HEK293 (cell line): Measurements from ENCODE around the gene ADAMTSL3.

Source experiments
- CTCF ChIA-PET: fragments of 350-600 bp; formaldehyde crosslinking; extraction: SDS; loops from one replicate; lab custom pipeline; 2021; ENCODE audit warnings: antibody characterized with exemption; lab: Yijun Ruan, JAX
- POLR2A ChIA-PET: fragments of 300-600 bp; formaldehyde crosslinking; extraction: SDS; loops from one replicate; lab custom pipeline; 2020; ENCODE audit warnings: antibody characterized with exemption, inconsistent platforms; lab: Yijun Ruan, JAX
- H3K27ac ChIP-seq: fragments of 200-500 bp; sonication (Bioruptor generic); 2 replicates; pipeline ENCODE4 v1.5.1; 2014; ENCODE audit warnings: low read depth, low read length, control low read depth, inconsistent platforms; ENCODE audit errors: extremely low read depth
- H3K36me3 ChIP-seq, 2 experiments: fragments of 200-500 bp in 1 of 2; sonication (Bioruptor generic) in 1 of 2; 1 replicate in 1 of 2; 2 replicates in 1 of 2; pipeline ENCODE4 v1.5.1; 2014 to 2017; ENCODE audit warnings: inconsistent platforms in 2 of 2, low read length in 2 of 2; ENCODE audit not compliant: control insufficient read depth in 2 of 2, insufficient read depth in 1 of 2
- H3K4me1 ChIP-seq: fragments of 200-500 bp; sonication (Bioruptor generic); 2 replicates; pipeline ENCODE4 v1.5.1; 2014; ENCODE audit warnings: mild to moderate bottlenecking, low read length, inconsistent platforms; ENCODE audit not compliant: control insufficient read depth, insufficient read depth
- H3K4me3 ChIP-seq: 2 replicates; pipeline ENCODE4 v1.5.1; 2011; ENCODE audit warnings: low read depth, mild to moderate bottlenecking, control low read depth, low read length, moderate library complexity
- H3K9me3 ChIP-seq: fragments of 200-500 bp; sonication (Bioruptor generic); 2 replicates; pipeline ENCODE4 v1.5.1; 2014; ENCODE audit warnings: low read depth, low read length, inconsistent platforms; ENCODE audit not compliant: control insufficient read depth, insufficient read depth
- BCL11A ChIP-seq: fragments of 450-650 bp; formaldehyde crosslinking; IDR thresholded peaks from 2 replicates; pipeline ENCODE4 v1.5.1; 2016; ENCODE audit warnings: low read depth, missing biosample characterization, missing genetic modification characterization
- HOXD13 ChIP-seq: sonication (generic); formaldehyde crosslinking; IDR thresholded peaks from 2 replicates; pipeline ENCODE4 v1.8.0; 2022; ENCODE audit warnings: missing genetic modification reagents, borderline replicate concordance
- REST ChIP-seq: fragments of 450-650 bp; formaldehyde crosslinking; IDR thresholded peaks from 2 replicates; pipeline ENCODE4 v1.5.1; 2016; ENCODE audit warnings: missing biosample characterization, missing genetic modification characterization
- SCRT1 ChIP-seq: fragments of 450-650 bp; formaldehyde crosslinking; IDR thresholded peaks from 2 replicates; pipeline ENCODE4 v1.5.1; 2016; ENCODE audit warnings: missing biosample characterization, missing genetic modification characterization, borderline replicate concordance
- SP2 ChIP-seq: fragments of 450-650 bp; formaldehyde crosslinking; IDR thresholded peaks from 2 replicates; pipeline ENCODE4 v1.5.1; 2016; ENCODE audit warnings: missing biosample characterization, missing genetic modification characterization
- YY1 ChIP-seq: fragments of 450-650 bp; formaldehyde crosslinking; IDR thresholded peaks from 2 replicates; pipeline ENCODE4 v1.5.1; 2018; ENCODE audit warnings: missing biosample characterization, missing genetic modification characterization
- ZIC2 ChIP-seq: fragments of 450-650 bp; formaldehyde crosslinking; IDR thresholded peaks from 2 replicates; pipeline ENCODE4 v1.5.1; 2016; ENCODE audit warnings: missing biosample characterization, missing genetic modification characterization
- ZNF112 ChIP-seq: fragments of 450-650 bp; formaldehyde crosslinking; IDR thresholded peaks from 2 replicates; pipeline ENCODE4 v1.5.0; 2017; ENCODE audit warnings: missing biosample characterization, missing genetic modification characterization
- ZNF132 ChIP-seq: fragments of 450-650 bp; formaldehyde crosslinking; IDR thresholded peaks from 2 replicates; pipeline ENCODE4 v1.5.1; 2017; ENCODE audit warnings: missing biosample characterization, missing genetic modification characterization, borderline replicate concordance
- ZNF157 ChIP-seq: fragments of 450-650 bp; formaldehyde crosslinking; IDR thresholded peaks from 2 replicates; pipeline ENCODE4 v1.5.1; 2016; ENCODE audit warnings: missing biosample characterization, missing genetic modification characterization
- ZNF202 ChIP-seq: fragments of 450-650 bp; formaldehyde crosslinking; IDR thresholded peaks from 2 replicates; pipeline ENCODE4 v1.5.1; 2016; ENCODE audit warnings: missing biosample characterization, missing genetic modification characterization, borderline replicate concordance
- ZNF335 ChIP-seq: fragments of 450-650 bp; formaldehyde crosslinking; conservative IDR thresholded peaks from 2 replicates; pipeline ENCODE4 v1.5.1; 2016; ENCODE audit warnings: missing biosample characterization, missing genetic modification characterization
- ZNF398 ChIP-seq: fragments of 450-650 bp; formaldehyde crosslinking; IDR thresholded peaks from 2 replicates; pipeline ENCODE4 v1.5.1; 2017; ENCODE audit warnings: missing biosample characterization, missing genetic modification characterization
- ZNF416 ChIP-seq: fragments of 450-650 bp; formaldehyde crosslinking; IDR thresholded peaks from 2 replicates; pipeline ENCODE4 v1.5.1; 2016; ENCODE audit warnings: missing biosample characterization, missing genetic modification characterization
- ZNF501 ChIP-seq: fragments of 450-650 bp; formaldehyde crosslinking; IDR thresholded peaks from 2 replicates; pipeline ENCODE4 v1.5.1; 2016; ENCODE audit warnings: missing biosample characterization, missing genetic modification characterization
- ZNF510 ChIP-seq: fragments of 450-650 bp; formaldehyde crosslinking; IDR thresholded peaks from 2 replicates; pipeline ENCODE4 v1.5.1; 2018; ENCODE audit warnings: mild to moderate bottlenecking, missing genetic modification characterization, missing biosample characterization; ENCODE audit not compliant: insufficient replicate concordance
- ZNF514 ChIP-seq: fragments of 450-650 bp; formaldehyde crosslinking; IDR thresholded peaks from 2 replicates; pipeline ENCODE4 v1.5.1; 2016; ENCODE audit warnings: missing biosample characterization, missing genetic modification characterization
- ZNF530 ChIP-seq: fragments of 450-650 bp; formaldehyde crosslinking; IDR thresholded peaks from 2 replicates; pipeline ENCODE4 v1.5.1; 2016; ENCODE audit warnings: low read depth, missing biosample characterization, missing genetic modification characterization
- ZNF544 ChIP-seq: fragments of 450-650 bp; formaldehyde crosslinking; IDR thresholded peaks from 2 replicates; pipeline ENCODE4 v1.5.0; 2017; ENCODE audit warnings: missing biosample characterization, missing genetic modification characterization
- ZNF596 ChIP-seq: fragments of 450-650 bp; IDR thresholded peaks from 2 replicates; pipeline ENCODE4 v1.5.0; 2018; ENCODE audit warnings: missing biosample characterization, mild to moderate bottlenecking, missing genetic modification characterization, moderate library complexity
- ZNF621 ChIP-seq: fragments of 450-650 bp; formaldehyde crosslinking; IDR thresholded peaks from 2 replicates; pipeline ENCODE4 v1.5.1; 2017; ENCODE audit warnings: missing biosample characterization, missing genetic modification characterization
- ZNF626 ChIP-seq: fragments of 450-650 bp; sonication (Bioruptor Pico); formaldehyde crosslinking; IDR thresholded peaks from 2 replicates; pipeline ENCODE4 v1.5.1; 2018; ENCODE audit warnings: missing biosample characterization, missing genetic modification characterization, inconsistent platforms
- ZNF792 ChIP-seq: fragments of 450-650 bp; formaldehyde crosslinking; IDR thresholded peaks from 2 replicates; pipeline ENCODE4 v1.5.1; 2016; ENCODE audit warnings: missing biosample characterization, missing genetic modification characterization
- ZNF830 ChIP-seq: fragments of 450-650 bp; IDR thresholded peaks from 2 replicates; pipeline ENCODE4 v1.5.0; 2018; ENCODE audit warnings: missing biosample characterization, missing genetic modification characterization, low read depth, mild to moderate bottlenecking, moderate library complexity

The ADAMTSL3 gene

DNA sequence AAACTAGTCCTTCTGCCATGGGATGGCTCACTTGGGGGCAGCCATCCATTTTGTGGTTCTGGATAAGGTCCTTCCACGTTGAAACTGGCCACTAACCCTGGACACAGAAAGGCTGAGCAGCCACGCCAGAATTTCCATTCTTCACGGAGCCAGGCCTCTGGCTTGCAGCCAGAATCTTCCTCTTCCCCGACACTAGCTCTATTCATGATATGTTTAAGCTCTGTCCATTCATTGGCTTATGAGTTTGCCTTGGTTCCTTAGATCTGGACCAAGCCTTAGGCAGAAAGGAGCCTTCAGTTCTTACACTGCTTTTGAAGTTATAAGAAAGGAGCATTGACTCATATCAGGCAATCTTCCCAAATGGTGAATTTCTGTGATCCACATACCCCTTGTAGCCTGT, 293.2 kb downstream of the ADAMTSL3 start:
- Histone ChIP-seq H3K27ac (no peak overlapping the region), H3K36me3 (no peaks in the 10 kb centered on the region), H3K4me1 (no peaks in the 10 kb centered on the region), H3K9me3 (no peaks in the 10 kb centered on the region; the same call in 1 of the 2 replicates), H3K4me3 (no peak overlapping the region)
- TF ChIP-seq BCL11A (tag by site-specific recombination) (no peak), ZNF621 (tag by site-specific recombination) (no peak), REST (tag by site-specific recombination) (no peak), SCRT1 (tag by site-specific recombination) (no peak), ZNF157 (tag by site-specific recombination) (no peak), ZNF416 (no peak), ZNF544 (tag by site-specific recombination) (no peak), ZNF501 (tag by site-specific recombination) (no peak), SP2 (tag by site-specific recombination) (no peak), ZNF132 (tag by site-specific recombination) (no peak), HOXD13 (no peak), ZNF530 (tag by site-specific recombination) (no peak), ZNF596 (tag by site-specific recombination) (no peak), ZNF626 (tag by site-specific recombination) (no peak), ZNF202 (tag by site-specific recombination) (no peak), ZNF510 (tag by site-specific recombination) (no peak), ZIC2 (tag by site-specific recombination) (no peak)
- POLR2A ChIA-PET, result no interaction called here
- CTCF ChIA-PET, result interaction anchor here (0.8 kb wide), 1 partner anchor 11 kb away, joined by 3 read pairs; no protein-coding TSS in a partner anchor

GRCh38 chr15:83954506-83954905, 300.6 kb downstream of the ADAMTSL3 start:
- CTCF ChIA-PET, result no interaction called here
- no peaks in the 10 kb centered on the region; the same call in 1 of the 2 replicates for H3K9me3 ChIP-seq
- TF ChIP-seq ZNF514 (tag by site-specific recombination), result no peak
- TF ChIP-seq ZNF335 (tag by site-specific recombination), result no peak
- TF ChIP-seq ZNF830, result no peak
- no peak for TF ChIP-seq YY1 (tag by site-specific recombination)
- TF ChIP-seq ZNF792, result no peak
- no peak for TF ChIP-seq ZNF398 (tag by site-specific recombination)
- TF ChIP-seq ZNF112 (tag by site-specific recombination), result no peak
- POLR2A ChIA-PET, result no interaction called here
- H3K4me3 ChIP-seq, result no peak overlapping the region
- no peaks in the 10 kb centered on the region for H3K36me3 ChIP-seq
- no peaks in the 10 kb centered on the region for H3K4me1 ChIP-seq
- H3K27ac ChIP-seq, result no peak overlapping the region
